A549 (cell line): Measurements from ENCODE around the gene SLIT3. TPM values are rescaled to one million over a fixed set of nuclear protein-coding genes. Genes with fewer than 3 reads are reported as not detected.

Experiments
- ATAC-seq, 2 experiments: fragments of 200-7000 bp in 1 of 2; fragments of >200 bp in 1 of 2; cut with Nextera tagmentation in 1 of 2; cut with Tn5 transposase in 1 of 2; 3 replicates each; pipeline versions ENCODE4 v1.8.0 to v1.9.1; 2018 to 2020; ENCODE audit warnings: mild to moderate bottlenecking in 1 of 2, moderate library complexity in 1 of 2
- CTCF ChIA-PET: fragments of 300-600 bp; sonication (Branson Sonifier 250); formaldehyde crosslinking; extraction: SDS; loops from one replicate; lab custom pipeline; 2021; ENCODE audit warnings: antibody characterized with exemption, inconsistent platforms; lab: Yijun Ruan, JAX
- POLR2A ChIA-PET: fragments of 350-600 bp; formaldehyde crosslinking; extraction: SDS; loops from one replicate; lab custom pipeline; 2021; ENCODE audit warnings: antibody characterized with exemption, inconsistent platforms; lab: Yijun Ruan, JAX
- DNase-seq, 2 experiments: peaks; one replicate each; pipeline versions ENCODE4 v3.0.0 to v3.0.0-alpha.2; 2011 to 2016; ENCODE audit warnings: low read depth in 1 of 2, low spot score in 1 of 2
- FAIRE-seq: peaks from 2 replicates; lab custom pipeline; 2011; peaks lifted over from hg19 to GRCh38; lab: Jason Lieb, UNC
- H3K27ac ChIP-seq, 2 experiments: fragments of >200 bp; sonication (Bioruptor Twin); formaldehyde crosslinking; 3 replicates each; pipeline ENCODE4 v1.5.1; 2016 to 2017
- H3K4me1 ChIP-seq: fragments of >200 bp; sonication (Bioruptor Twin); formaldehyde crosslinking; 3 replicates; pipeline ENCODE4 v1.6.1; 2016
- H3K4me2 ChIP-seq: fragments of >200 bp; sonication (Bioruptor Twin); formaldehyde crosslinking; 3 replicates; pipeline ENCODE4 v1.6.1; 2016
- H3K4me3 ChIP-seq: fragments of >200 bp; sonication (Bioruptor Twin); formaldehyde crosslinking; 3 replicates; pipeline ENCODE4 v1.5.1; 2016
- H3K9me3 ChIP-seq: fragments of >200 bp; sonication (Bioruptor Twin); formaldehyde crosslinking; 3 replicates; pipeline ENCODE4 v1.6.1; 2016
- BHLHE40 ChIP-seq: IDR thresholded peaks from 2 replicates; pipeline ENCODE4 v1.6.1; 2012; ENCODE audit warnings: low read depth, low read length, inconsistent platforms
- CBX2 ChIP-seq: fragments of 200-600 bp; sonication (generic); IDR thresholded peaks from 2 replicates; pipeline ENCODE4 v1.6.1; 2016; ENCODE audit warnings: low read depth, mild to moderate bottlenecking, borderline replicate concordance
- CBX8 ChIP-seq: fragments of 200-600 bp; sonication (generic); IDR thresholded peaks from 2 replicates; pipeline ENCODE4 v1.6.1; 2016
- CHD4 ChIP-seq: fragments of 200-600 bp; sonication (generic); IDR thresholded peaks from 2 replicates; pipeline ENCODE4 v1.6.1; 2016; ENCODE audit warnings: antibody characterized with exemption, mild to moderate bottlenecking, borderline replicate concordance
- EP300 ChIP-seq, 2 experiments: fragments of >200 bp; sonication (Bioruptor Twin); formaldehyde crosslinking; IDR thresholded peaks; 2 replicates in 1 of 2; 3 replicates in 1 of 2; pipeline ENCODE4 v1.6.1; 2016 to 2017
- ESRRA ChIP-seq: fragments of 150-350 bp; IDR thresholded peaks from 2 replicates; pipeline ENCODE4 v1.6.1; 2014; ENCODE audit warnings: mild to moderate bottlenecking, low read length, borderline replicate concordance
- FOSL2 ChIP-seq, 2 experiments: fragments of 450-650 bp in 1 of 2; fragments of >200 bp in 1 of 2; sonication (Bioruptor Twin) in 1 of 2; formaldehyde crosslinking; IDR thresholded peaks; 2 replicates each; pipeline versions ENCODE4 v1.5.0 to v1.6.1; 2016 to 2020; ENCODE audit warnings: mild to moderate bottlenecking in 1 of 2, moderate library complexity in 1 of 2
- GATA3 ChIP-seq: IDR thresholded peaks from 2 replicates; pipeline ENCODE4 v1.6.1; 2012; ENCODE audit warnings: borderline replicate concordance
- HDAC2 ChIP-seq: fragments of 200-600 bp; sonication (generic); IDR thresholded peaks from 2 replicates; pipeline ENCODE4 v1.6.1; 2016
- HEYL ChIP-seq: fragments of 250-450 bp; sonication (Bioruptor Pico); IDR thresholded peaks from 2 replicates; pipeline ENCODE4 v1.8.0; 2021; ENCODE audit warnings: mild to moderate bottlenecking, moderate library complexity
- HOXB13 ChIP-seq: fragments of 250-450 bp; sonication (Bioruptor Pico); IDR thresholded peaks from 2 replicates; pipeline ENCODE4 v1.5.0; 2020; ENCODE audit warnings: low read depth, mild to moderate bottlenecking, moderate library complexity
- HOXB5 ChIP-seq: fragments of 250-450 bp; sonication (Bioruptor Pico); IDR thresholded peaks from 2 replicates; pipeline ENCODE4 v1.5.0; 2020; ENCODE audit warnings: mild to moderate bottlenecking, moderate library complexity
- KDM1A ChIP-seq: fragments of 200-600 bp; sonication (generic); IDR thresholded peaks from 2 replicates; pipeline ENCODE4 v1.6.1; 2016; ENCODE audit warnings: low read depth, mild to moderate bottlenecking
- KDM5A ChIP-seq: fragments of 200-600 bp; sonication (generic); IDR thresholded peaks from 2 replicates; pipeline ENCODE4 v1.6.1; 2016; ENCODE audit warnings: antibody characterized with exemption, mild to moderate bottlenecking
- MAZ ChIP-seq: fragments of 150-350 bp; IDR thresholded peaks from 2 replicates; pipeline ENCODE4 v1.6.1; 2014; ENCODE audit warnings: antibody characterized with exemption, low read depth, low read length, borderline replicate concordance
- NFE2L2 ChIP-seq: fragments of 150-350 bp; conservative IDR thresholded peaks from 2 replicates; pipeline ENCODE4 v1.6.1; 2014; ENCODE audit warnings: low read length
- NR3C1 ChIP-seq: fragments of >200 bp; sonication (Bioruptor Twin); formaldehyde crosslinking; IDR thresholded peaks from 3 replicates; pipeline ENCODE4 v1.6.1; 2017
- PHF8 ChIP-seq: fragments of 200-600 bp; sonication (generic); IDR thresholded peaks from 2 replicates; pipeline ENCODE4 v1.6.1; 2016; ENCODE audit warnings: low read depth, mild to moderate bottlenecking, antibody characterized with exemption, moderate library complexity, borderline replicate concordance
- POLR2A ChIP-seq: IDR thresholded peaks from 2 replicates; pipeline ENCODE4 v1.6.1; 2012; ENCODE audit warnings: mild to moderate bottlenecking, low read length
- RNF2 ChIP-seq: fragments of 200-600 bp; sonication (generic); IDR thresholded peaks from 2 replicates; pipeline ENCODE4 v1.6.1; 2016; ENCODE audit warnings: low read depth, mild to moderate bottlenecking, antibody characterized with exemption, moderate library complexity, borderline replicate concordance
- ZC3H11A ChIP-seq: fragments of 450-650 bp; IDR thresholded peaks from 2 replicates; pipeline ENCODE4 v1.6.1; 2014; ENCODE audit warnings: antibody characterized with exemption, mild to moderate bottlenecking
- ZFP36 ChIP-seq: fragments of 450-650 bp; IDR thresholded peaks from 2 replicates; pipeline ENCODE4 v1.6.1; 2014; ENCODE audit warnings: borderline replicate concordance; ENCODE audit not compliant: partially characterized antibody
- ZNF302 ChIP-seq: fragments of 250-450 bp; sonication (Bioruptor Pico); IDR thresholded peaks from 2 replicates; pipeline ENCODE4 v1.9.0; 2021; ENCODE audit warnings: inconsistent platforms, mild to moderate bottlenecking, moderate library complexity
- WGBS: methylation state at CpG from one replicate; pipeline ENCODE4 v1.1.6; 2017; ENCODE audit errors: missing lambda C conversion rate; 5-methylcytosine and 5-hydroxymethylcytosine counted together
- polyA plus RNA-seq, 4 experiments: library from polyadenylated mRNA; depleted of rRNA in 3 of 4; stranded (reverse); fragments of >200 nt; fragmentation: RNase III in 1 of 4; extraction: RNeasy Plus Mini Kit Qiagen cat#74134 plus additional on column Dnase treatment in 1 of 4; gene quantifications; 2 replicates in 3 of 4; 3 replicates in 1 of 4; pipeline ENCODE4 v1.2.3, GENCODE V29; 2011 to 2017
- TF ChIP-seq, protein P1 (sequence below): fragments of >200 bp; sonication (Bioruptor Twin); formaldehyde crosslinking; IDR thresholded peaks from 3 replicates; pipeline ENCODE4 v1.6.1; 2016
- TF ChIP-seq, protein P2 (sequence below): IDR thresholded peaks from 2 replicates; pipeline ENCODE4 v1.6.1; 2012
- TF ChIP-seq, protein P3 (sequence below): IDR thresholded peaks from 2 replicates; pipeline ENCODE4 v1.6.1; 2012

SLIT3 gene
- polyA plus RNA-seq, 2 of the 4 experiments (the other 2 are of a cell fraction) = 12.7 to 22.9 TPM

DNA sequence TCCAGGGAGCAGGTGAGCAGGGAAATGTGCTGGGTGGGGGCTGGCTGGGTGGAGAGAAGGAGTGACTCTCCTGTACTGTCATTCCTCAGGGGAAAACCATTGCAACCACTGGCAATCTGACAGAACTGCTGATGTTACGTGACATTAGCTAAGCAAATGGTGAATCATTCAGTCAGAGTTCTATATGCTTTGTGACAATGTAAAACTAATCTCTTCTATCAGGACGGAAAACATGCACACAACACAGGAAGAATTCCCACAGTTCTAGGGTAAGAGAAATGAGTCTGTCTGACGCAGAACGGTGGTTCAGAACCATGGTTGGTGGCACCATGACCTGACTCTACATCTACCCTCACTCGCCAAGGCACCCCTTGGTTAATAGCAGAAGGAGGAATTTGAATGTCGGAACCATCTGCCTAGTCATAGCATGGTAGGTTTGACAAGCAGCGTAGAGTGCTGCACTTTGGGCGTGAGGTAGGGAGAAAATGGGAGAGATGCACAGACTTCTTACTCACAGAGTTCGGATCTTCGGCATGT lies 478.1 kb downstream of the SLIT3 start:
- H3K27ac ChIP-seq = no peak overlapping the region
- ATAC-seq = no peak
- no peak for FAIRE-seq
- H3K9me3 ChIP-seq = no peaks in the 10 kb centered on the region
- ChIA-PET CTCF (interaction anchor here (1.3 kb wide), 1 partner anchor 8 kb away, joined by 4 read pairs; no protein-coding TSS in a partner anchor), POLR2A (no interaction called here)
- TF ChIP-seq ESRRA = no peak
- TF ChIP-seq CHD4 = no peak
- no peak for TF ChIP-seq BHLHE40
- TF ChIP-seq, protein P1, sequence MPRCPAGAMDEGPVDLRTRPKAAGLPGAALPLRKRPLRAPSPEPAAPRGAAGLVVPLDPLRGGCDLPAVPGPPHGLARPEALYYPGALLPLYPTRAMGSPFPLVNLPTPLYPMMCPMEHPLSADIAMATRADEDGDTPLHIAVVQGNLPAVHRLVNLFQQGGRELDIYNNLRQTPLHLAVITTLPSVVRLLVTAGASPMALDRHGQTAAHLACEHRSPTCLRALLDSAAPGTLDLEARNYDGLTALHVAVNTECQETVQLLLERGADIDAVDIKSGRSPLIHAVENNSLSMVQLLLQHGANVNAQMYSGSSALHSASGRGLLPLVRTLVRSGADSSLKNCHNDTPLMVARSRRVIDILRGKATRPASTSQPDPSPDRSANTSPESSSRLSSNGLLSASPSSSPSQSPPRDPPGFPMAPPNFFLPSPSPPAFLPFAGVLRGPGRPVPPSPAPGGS = no peak
- no peak for TF ChIP-seq ZFP36
- no peak for TF ChIP-seq KDM1A
- no peak for TF ChIP-seq EP300 (IDR thresholded peaks at IDR 0.05)
- no peak for TF ChIP-seq NFE2L2
- TF ChIP-seq ZNF302 (CRISPR knock-in tag) = no peak
- no peak for TF ChIP-seq HOXB5 (CRISPR knock-in tag)
- no peak for TF ChIP-seq CBX2
- WGBS = 91% methylated on average over 10 of the region's 10 CpGs
- peaks cover 3% of the 10 kb centered on the region; the same call in 1 of the 3 replicates for H3K4me1 ChIP-seq
- no peak for DNase-seq
- no peak overlapping the region for H3K4me3 ChIP-seq
- no peak overlapping the region for H3K4me2 ChIP-seq

DNA sequence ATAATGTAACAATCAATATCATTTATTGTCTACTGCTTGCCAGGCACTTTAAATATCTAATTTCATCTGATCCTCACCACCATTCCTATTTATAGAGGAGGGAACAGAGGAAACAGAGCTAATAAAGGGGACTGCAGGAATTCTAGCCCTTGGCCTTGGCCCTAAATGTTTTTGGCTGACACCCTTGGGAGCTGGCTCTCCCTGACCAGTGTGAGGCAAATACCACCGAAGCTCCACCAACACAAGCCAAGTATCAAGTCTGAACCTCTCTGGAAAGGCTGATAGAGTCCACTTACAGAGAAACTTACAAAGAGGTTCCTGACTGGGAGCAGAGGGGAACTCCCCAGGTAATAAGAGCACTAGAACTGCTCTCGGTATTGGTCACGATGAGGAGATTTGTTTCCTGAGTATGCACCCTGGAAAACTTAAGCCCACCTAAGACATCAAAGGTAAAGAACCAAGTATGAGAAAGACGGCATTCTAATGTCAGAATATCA lies 478.6 kb downstream of the SLIT3 start:
- ChIA-PET CTCF (interaction anchor here (1.3 kb wide), 1 partner anchor 9 kb away, joined by 4 read pairs; no protein-coding TSS in a partner anchor), POLR2A (no interaction called here)
- DNase-seq = no peak
- H3K4me3 ChIP-seq = no peak overlapping the region
- FAIRE-seq = no peak
- no peak overlapping the region for H3K4me2 ChIP-seq
- H3K27ac ChIP-seq = no peak overlapping the region
- H3K9me3 ChIP-seq = no peaks in the 10 kb centered on the region
- peaks cover 3% of the 10 kb centered on the region; the same call in 1 of the 3 replicates for H3K4me1 ChIP-seq
- WGBS = 91% methylated on average over 4 of the region's 4 CpGs
- TF ChIP-seq HDAC2 = no peak
- TF ChIP-seq POLR2A = no peak
- no peak for TF ChIP-seq NFE2L2
- TF ChIP-seq MAZ = no peak
- TF ChIP-seq GATA3 = no peak
- TF ChIP-seq ZNF302 (CRISPR knock-in tag) = no peak
- no peak for TF ChIP-seq HOXB13 (CRISPR knock-in tag)
- ATAC-seq = no peak

DNA sequence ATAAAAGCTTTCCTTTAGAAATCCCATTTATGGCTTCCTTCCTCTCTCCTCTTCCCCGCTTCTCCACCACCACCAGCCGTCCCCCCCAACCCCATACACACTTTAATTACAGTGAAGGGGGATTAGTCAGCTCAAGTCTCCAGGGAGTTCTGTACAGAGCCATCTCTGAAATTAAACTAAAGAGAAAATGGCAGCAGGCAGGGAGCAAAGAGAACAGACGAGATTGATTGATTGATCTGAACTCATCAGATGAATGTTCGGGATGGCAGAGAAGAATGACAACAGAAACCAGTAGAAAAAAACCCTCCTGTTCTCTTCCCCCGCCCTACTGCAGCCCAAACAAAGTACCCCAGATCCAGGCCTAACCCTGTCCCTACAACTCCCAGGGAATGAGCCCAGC lies 480.1 kb downstream of the SLIT3 start:
- DNase-seq = no peak
- no peak for FAIRE-seq
- no peak for ATAC-seq
- Histone ChIP-seq H3K9me3 (no peaks in the 10 kb centered on the region), H3K4me2 (no peak overlapping the region), H3K4me1 (peaks cover 3% of the 10 kb centered on the region; the same call in 1 of the 3 replicates), H3K27ac (no peak overlapping the region), H3K4me3 (no peak overlapping the region)
- WGBS = 91% methylated on average over 5 of the region's 5 CpGs
- ChIA-PET CTCF (interaction anchor here (1.3 kb wide), 1 partner anchor 10 kb away, joined by 3 read pairs; no protein-coding TSS in a partner anchor), POLR2A (no interaction called here)
- TF ChIP-seq, protein P2, sequence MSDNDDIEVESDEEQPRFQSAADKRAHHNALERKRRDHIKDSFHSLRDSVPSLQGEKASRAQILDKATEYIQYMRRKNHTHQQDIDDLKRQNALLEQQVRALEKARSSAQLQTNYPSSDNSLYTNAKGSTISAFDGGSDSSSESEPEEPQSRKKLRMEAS = no peak
- TF ChIP-seq KDM5A = no peak
- TF ChIP-seq HOXB13 (CRISPR knock-in tag) = no peak
- TF ChIP-seq NR3C1 = no peak
- no peak for TF ChIP-seq POLR2A
- no peak for TF ChIP-seq CBX8
- no peak for TF ChIP-seq FOSL2 (IDR thresholded peaks at IDR 0.05)
- no peak for TF ChIP-seq FOSL2 (CRISPR knock-in tag; IDR thresholded peaks at IDR 0.05)
- no peak for TF ChIP-seq ZC3H11A
- no peak for TF ChIP-seq RNF2
- TF ChIP-seq, protein P3, sequence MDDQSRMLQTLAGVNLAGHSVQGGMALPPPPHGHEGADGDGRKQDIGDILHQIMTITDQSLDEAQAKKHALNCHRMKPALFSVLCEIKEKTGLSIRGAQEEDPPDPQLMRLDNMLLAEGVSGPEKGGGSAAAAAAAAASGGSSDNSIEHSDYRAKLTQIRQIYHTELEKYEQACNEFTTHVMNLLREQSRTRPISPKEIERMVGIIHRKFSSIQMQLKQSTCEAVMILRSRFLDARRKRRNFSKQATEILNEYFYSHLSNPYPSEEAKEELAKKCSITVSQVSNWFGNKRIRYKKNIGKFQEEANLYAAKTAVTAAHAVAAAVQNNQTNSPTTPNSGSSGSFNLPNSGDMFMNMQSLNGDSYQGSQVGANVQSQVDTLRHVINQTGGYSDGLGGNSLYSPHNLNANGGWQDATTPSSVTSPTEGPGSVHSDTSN = no peak
- TF ChIP-seq NFE2L2 = no peak
- no peak for TF ChIP-seq PHF8
- TF ChIP-seq, protein P1 = no peak
- no peak for TF ChIP-seq HEYL
